Activated naive CD4-positive, alpha-beta T cell treated with anti-CD3 and anti-CD28 coated beads, Interleukin-2, amount 10 ng/mL, durations not matched to agents 7 days and 5 days (primary cell): Measurements from ENCODE around the gene RASIP1.
A peak's percentile ranks its signal among the peaks of the same experiment; 100 is the strongest.
"Not testable (repeated sequence)": the region's sequence is repeated elsewhere in the genome, so short reads cannot be mapped to it uniquely, and the experiment has no call there.

Experiments used
- CTCF ChIA-PET: fragments of 350-600 bp; sonication (Branson Sonifier 250); formaldehyde crosslinking; loops from one replicate; lab custom pipeline; 2021; ENCODE audit warnings: antibody characterized with exemption; lab: Charles Lee
- DNase-seq: peaks from one replicate; pipeline ENCODE4 v3.0.0-alpha.2; 2020
- H3K27ac Mint-ChIP-seq: one replicate; pipeline ENCODE4 v1.8.0; 2021; ENCODE audit warnings: mild to moderate bottlenecking, moderate library complexity, mixed read lengths
- H3K27me3 Mint-ChIP-seq: one replicate; pipeline ENCODE4 v1.8.0; 2021; ENCODE audit warnings: mild to moderate bottlenecking, mixed read lengths
- H3K36me3 Mint-ChIP-seq: one replicate; pipeline ENCODE4 v1.8.0; 2021; ENCODE audit warnings: mixed read lengths
- H3K4me1 Mint-ChIP-seq: one replicate; pipeline ENCODE4 v1.8.0; 2021; ENCODE audit warnings: mixed read lengths
- H3K4me3 Mint-ChIP-seq: one replicate; pipeline ENCODE4 v1.8.0; 2021; ENCODE audit warnings: mild to moderate bottlenecking, moderate library complexity, mixed read lengths
- H3K9me3 Mint-ChIP-seq: one replicate; pipeline ENCODE4 v1.8.0; 2021; ENCODE audit warnings: mixed read lengths

Gene RASIP1

DNA sequence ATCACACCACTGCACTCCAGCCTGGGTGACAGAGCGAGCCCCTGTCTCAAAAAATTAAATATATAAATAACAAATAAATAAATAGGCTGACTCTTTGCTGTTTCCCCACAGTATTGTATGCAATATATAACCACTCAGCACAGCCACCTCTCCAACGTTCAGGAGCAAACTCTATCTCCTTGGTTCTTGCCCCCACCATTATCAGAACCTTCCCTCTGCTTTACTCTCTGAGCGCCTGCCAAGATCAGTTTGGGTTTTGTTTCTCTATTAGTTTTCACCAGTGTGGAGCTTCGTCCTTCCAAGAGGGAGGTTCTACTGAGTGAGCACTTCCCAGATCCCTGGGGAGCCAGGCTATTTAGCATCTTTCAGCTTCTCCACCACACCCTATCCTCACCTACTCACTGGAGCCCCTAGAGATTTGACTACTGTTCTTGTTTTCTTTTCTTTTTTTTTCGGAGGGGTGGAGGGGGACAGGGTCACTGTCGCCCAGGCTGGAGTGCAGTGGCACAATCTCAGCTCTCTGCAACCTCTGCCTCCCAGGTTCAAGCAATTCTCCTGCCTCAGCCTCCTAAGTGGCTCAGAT lies 27.9 kb upstream of the RASIP1 start:
- H3K27ac Mint-ChIP-seq, H3K4me3 Mint-ChIP-seq, DNase-seq, H3K4me1 Mint-ChIP-seq, H3K9me3 Mint-ChIP-seq, H3K36me3 Mint-ChIP-seq, CTCF ChIA-PET: not testable (repeated sequence)
- peaks cover 53% of the 10 kb centered on the region for H3K27me3 Mint-ChIP-seq

DNA sequence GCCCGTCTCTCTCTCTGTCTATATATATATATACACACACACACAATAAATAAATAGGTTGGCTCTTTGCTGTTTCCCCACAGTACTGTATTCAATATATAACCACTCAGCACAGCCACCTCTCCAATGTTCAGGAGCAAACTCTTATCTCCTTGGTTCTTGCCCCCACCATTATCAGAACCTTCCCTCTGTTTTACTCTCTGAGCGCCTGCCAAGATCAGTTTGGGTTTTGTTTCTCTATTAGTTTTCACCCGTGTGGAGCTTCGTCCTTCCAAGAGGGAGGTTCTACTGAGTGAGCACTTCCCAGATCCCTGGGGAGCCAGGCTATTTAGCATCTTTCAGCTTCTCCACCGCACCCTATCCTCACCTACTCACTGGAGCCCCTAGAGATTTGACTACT lies 25.4 kb upstream of the RASIP1 start:
- H3K4me1 Mint-ChIP-seq, DNase-seq, H3K36me3 Mint-ChIP-seq, H3K9me3 Mint-ChIP-seq, H3K4me3 Mint-ChIP-seq, CTCF ChIA-PET, H3K27ac Mint-ChIP-seq: not testable (repeated sequence)
- H3K27me3 Mint-ChIP-seq = peaks cover 69% of the 10 kb centered on the region

DNA sequence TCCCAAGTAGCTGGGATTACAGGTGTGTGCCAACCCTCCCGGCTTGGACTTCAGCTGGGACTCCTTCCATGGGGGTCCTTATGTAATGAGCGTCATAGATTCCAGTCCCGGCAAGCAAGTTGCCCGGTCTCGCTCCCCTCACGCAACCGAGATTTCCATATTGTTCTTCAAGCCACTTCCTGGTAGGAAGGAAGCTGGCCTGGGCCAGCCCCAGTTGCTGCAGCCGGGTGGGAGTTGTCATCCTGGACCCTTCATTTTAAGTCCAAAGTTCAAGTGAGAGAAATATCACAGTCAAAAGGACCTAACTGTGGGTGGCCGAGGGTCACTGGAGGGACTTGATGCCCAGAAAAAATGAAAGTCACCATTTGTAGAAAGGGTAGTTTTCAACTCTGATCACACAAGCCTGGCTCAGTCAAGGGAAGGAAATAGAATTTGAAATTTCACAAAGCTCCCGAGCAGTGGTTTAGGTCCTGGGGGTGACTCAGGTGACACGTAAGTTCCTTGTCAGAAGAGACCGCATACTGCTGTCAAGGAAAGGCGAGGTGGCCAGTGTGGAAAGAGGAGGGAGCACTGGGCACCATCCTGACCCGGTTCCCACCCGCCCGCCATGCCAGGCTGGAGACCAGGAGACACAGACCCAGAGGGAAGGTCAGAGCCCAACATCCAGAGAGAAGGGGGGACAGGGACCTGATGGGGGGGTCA lies 20.2 kb upstream of the RASIP1 start:
- CTCF ChIA-PET = no interaction called here
- DNase-seq = no peak
- Mint-ChIP-seq H3K27me3 (peaks cover 48% of the 10 kb centered on the region), H3K27ac (peak overlapping the region; percentile 65), H3K36me3 (no peaks in the 10 kb centered on the region), H3K4me3 (no peak overlapping the region), H3K9me3 (no peaks in the 10 kb centered on the region), H3K4me1 (peaks cover 10% of the 10 kb centered on the region)

DNA sequence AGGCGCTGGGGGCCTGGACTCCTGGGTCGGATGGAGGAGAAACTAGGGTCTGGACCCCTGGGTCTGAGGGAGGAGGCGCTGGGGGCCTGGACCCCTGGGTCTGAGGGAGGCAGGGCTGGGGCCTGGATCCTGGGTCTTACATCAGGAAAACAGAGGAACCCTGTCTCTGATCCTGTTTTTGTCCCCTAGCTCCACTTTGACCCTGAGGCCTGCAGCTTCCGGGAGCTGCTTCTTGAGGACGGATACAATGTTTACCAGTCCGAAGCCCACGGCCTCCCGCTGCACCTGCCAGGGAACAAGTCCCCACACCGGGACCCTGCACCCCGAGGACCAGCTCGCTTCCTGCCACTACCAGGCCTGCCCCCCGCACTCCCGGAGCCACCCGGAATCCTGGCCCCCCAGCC lies 17.3 kb upstream of the RASIP1 start:
- Mint-ChIP-seq H3K27me3 (peaks cover 68% of the 10 kb centered on the region), H3K36me3 (no peaks in the 10 kb centered on the region), H3K9me3 (no peaks in the 10 kb centered on the region), H3K4me1 (peaks cover 23% of the 10 kb centered on the region), H3K27ac (no peak overlapping the region), H3K4me3 (no peak overlapping the region)
- CTCF ChIA-PET = no interaction called here
- no peak for DNase-seq

DNA sequence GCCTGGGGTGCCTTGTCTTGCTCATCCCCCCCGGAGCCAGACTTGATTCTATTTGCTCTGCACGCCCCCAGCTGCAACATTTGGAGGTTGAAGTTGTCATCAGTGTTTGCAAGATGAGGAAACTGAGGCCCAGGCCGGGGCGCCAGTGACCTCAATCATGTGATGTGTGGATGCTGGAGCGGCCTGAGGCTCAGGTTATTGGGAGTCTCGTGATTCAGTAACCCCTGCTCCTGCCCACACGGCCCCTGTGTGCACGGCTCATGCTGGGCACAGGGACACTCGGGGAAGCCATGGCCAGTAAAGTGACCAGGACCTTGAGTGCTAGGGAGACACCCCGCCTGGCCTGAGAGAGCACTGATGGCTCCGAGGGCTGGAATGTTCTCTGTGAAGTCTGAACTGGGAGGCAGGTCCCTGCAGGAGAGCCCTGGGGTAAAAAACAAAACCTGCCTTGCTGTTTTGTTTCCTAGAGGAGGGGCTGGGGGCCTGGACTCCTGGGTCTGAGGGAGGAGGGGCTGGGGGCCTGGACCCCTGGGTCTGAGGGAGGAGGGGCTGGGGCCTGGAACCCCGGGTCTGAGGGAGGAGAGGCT lies 16.8 kb upstream of the RASIP1 start:
- Mint-ChIP-seq H3K4me3 (no peak overlapping the region), H3K36me3 (no peaks in the 10 kb centered on the region), H3K27ac (no peak overlapping the region), H3K9me3 (no peaks in the 10 kb centered on the region), H3K4me1 (peaks cover 24% of the 10 kb centered on the region), H3K27me3 (peaks cover 68% of the 10 kb centered on the region)
- DNase-seq = no peak
- CTCF ChIA-PET = no interaction called here

DNA sequence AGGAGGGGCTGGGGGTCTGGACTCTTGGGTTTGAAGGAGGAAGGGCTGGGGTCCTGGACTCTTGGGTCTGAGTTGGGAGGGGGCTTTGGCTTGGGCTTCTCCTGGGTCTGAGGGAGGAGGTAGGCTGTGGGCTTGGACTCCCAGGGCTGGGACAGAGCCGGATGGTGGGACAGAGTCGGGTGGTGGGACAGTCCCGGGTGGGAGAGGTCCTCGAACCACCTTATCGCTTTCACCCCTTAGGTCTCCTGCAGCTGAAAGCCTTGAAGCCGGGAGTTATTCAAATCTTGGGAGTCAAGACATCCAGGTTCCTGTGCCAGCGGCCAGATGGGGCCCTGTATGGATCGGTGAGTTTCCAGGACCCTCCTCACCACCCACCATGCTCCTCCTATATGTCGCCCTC lies 16.3 kb upstream of the RASIP1 start:
- Mint-ChIP-seq H3K27ac (no peak overlapping the region), H3K9me3 (no peaks in the 10 kb centered on the region), H3K27me3 (peaks cover 68% of the 10 kb centered on the region), H3K4me3 (no peak overlapping the region), H3K36me3 (no peaks in the 10 kb centered on the region), H3K4me1 (peaks cover 29% of the 10 kb centered on the region)
- no peak for DNase-seq
- CTCF ChIA-PET = no interaction called here

DNA sequence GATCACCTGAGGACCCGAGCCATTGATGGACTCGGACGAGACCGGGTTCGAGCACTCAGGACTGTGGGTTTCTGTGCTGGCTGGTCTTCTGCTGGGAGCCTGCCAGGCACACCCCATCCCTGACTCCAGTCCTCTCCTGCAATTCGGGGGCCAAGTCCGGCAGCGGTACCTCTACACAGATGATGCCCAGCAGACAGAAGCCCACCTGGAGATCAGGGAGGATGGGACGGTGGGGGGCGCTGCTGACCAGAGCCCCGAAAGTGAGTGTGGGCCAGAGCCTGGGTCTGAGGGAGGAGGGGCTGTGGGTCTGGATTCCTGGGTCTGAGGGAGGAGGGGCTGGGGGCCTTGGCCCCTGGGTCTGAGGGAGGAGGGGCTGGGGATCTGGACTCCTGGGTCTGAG lies 15.8 kb upstream of the RASIP1 start:
- H3K9me3 Mint-ChIP-seq = no peaks in the 10 kb centered on the region
- no peak overlapping the region for H3K27ac Mint-ChIP-seq
- peaks cover 68% of the 10 kb centered on the region for H3K27me3 Mint-ChIP-seq
- no peaks in the 10 kb centered on the region for H3K36me3 Mint-ChIP-seq
- H3K4me1 Mint-ChIP-seq = peaks cover 30% of the 10 kb centered on the region
- no peak for DNase-seq
- CTCF ChIA-PET = no interaction called here
- no peak overlapping the region for H3K4me3 Mint-ChIP-seq

DNA sequence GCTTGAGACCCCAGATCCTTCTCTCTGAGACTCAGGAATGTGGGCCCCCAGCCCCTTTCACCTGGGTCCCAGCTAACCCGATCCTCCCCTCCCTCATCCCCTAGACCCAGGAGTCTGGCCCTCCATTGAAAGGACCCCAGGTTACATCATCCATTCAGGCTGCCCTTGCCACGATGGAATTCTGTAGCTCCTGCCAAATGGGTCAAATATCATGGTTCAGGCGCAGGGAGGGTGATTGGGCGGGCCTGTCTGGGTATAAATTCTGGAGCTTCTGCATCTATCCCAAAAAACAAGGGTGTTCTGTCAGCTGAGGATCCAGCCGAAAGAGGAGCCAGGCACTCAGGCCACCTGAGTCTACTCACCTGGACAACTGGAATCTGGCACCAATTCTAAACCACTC lies 15.4 kb upstream of the RASIP1 start:
- H3K27ac Mint-ChIP-seq = no peak overlapping the region
- H3K9me3 Mint-ChIP-seq = no peaks in the 10 kb centered on the region
- no peak for DNase-seq
- H3K4me1 Mint-ChIP-seq = peaks cover 33% of the 10 kb centered on the region
- no peak overlapping the region for H3K4me3 Mint-ChIP-seq
- CTCF ChIA-PET = no interaction called here
- peaks cover 68% of the 10 kb centered on the region for H3K27me3 Mint-ChIP-seq
- no peaks in the 10 kb centered on the region for H3K36me3 Mint-ChIP-seq

DNA sequence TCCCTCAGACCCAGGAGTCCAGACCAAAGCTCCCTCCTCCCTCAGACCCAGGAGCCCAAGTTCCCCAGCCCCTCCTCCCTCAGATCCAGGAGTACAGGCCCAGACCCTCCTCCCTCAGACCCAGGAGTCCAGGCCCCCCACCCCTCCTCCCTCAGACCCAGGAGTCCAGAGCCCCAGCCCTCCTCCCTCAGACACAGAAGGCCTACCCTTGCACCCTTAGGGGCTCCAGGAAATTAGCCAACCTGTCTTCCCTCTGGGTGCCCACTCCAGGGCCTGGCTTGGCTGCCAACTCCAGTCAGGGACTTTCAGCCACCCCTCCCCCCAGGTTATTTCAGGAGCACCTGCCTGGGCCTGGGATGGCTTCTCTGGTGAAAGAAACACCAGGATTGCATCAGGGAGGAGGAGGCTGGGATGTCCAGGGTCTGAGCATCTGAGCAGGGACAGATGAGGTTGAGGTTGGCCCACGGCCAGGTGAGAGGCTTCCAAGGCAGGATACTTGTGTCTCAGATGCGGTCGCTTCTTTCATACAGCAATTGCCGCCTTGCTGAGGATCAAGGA lies 14.8 kb upstream of the RASIP1 start, which contains the start of gene FGF21:
Gene FGF21 (plus strand): TSS at position 441 of the 558 bp plus-strand sequence. CDS start 713 bp downstream, outside the sequence.
- no peak within 1 kb of the TSS for H3K4me3 Mint-ChIP-seq
- CTCF ChIA-PET = no interaction called here
- no peaks in the 10 kb centered on the region for H3K36me3 Mint-ChIP-seq
- no peaks in the 10 kb centered on the region for H3K9me3 Mint-ChIP-seq
- no peak for DNase-seq
- peaks cover 69% of the 10 kb centered on the region for H3K27me3 Mint-ChIP-seq
- H3K27ac Mint-ChIP-seq = no peak within 1 kb of the TSS
- H3K4me1 Mint-ChIP-seq = peaks cover 27% of the 10 kb centered on the region

DNA sequence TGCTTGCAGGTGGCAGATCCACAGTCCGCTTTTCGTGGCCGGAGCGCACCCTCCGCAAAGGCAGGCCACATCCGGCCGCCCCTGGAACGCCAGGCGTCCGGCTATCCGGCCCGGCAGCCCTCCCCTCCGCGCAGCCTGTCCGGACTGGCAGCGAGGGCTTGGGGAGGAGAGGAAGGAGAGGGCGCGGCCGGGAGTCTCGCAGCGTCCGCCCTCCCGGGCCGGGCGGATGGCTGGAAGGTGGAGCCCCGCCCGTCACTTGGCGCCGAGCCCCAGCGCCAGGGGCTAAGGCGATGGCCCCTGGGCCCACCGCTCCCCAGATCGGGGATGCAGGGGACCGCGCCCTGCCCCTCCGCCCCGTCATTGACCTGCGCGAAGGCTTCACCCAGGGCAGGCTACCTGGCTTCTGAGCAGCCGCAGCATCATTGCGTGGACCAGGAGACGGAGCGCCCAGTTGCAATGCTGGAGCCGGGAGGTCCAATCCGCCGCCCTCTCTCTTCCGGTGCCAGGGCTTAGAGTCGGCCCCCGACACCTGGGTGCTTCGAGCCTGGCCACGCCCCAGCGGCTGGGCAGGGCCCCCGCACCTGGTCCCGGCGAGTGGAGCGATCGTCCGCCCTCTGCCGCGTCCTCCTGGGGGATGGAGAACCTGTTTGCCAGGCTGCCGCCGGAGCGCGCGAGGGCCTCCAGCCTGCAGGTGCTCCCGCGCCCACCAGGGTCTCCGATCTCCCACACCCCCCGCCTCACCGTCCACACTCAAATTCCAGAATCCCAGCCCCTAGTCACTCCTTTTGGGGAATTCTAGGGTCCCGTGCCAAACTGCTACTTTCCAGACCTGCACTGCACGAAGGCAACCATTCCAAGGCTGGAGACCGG lies 12.3 kb upstream of the RASIP1 start, which contains the start of gene FUT1:
Gene FUT1 (minus strand): TSS at position 146 of the 870 bp plus-strand sequence. CDS start 1,360 bp downstream, outside the sequence.
- Mint-ChIP-seq H3K36me3 (no peaks in the 10 kb centered on the region), H3K4me3 (peak within 1 kb of the TSS; percentile 67), H3K9me3 (no peaks in the 10 kb centered on the region), H3K27me3 (peaks cover 83% of the 10 kb centered on the region), H3K27ac (peak within 1 kb of the TSS; percentile 65), H3K4me1 (peaks cover 24% of the 10 kb centered on the region)
- peak; percentile 55 for DNase-seq
- CTCF ChIA-PET = interaction anchor here (0.7 to 1.1 kb wide), 3 partner anchors 14 to 35 kb away, joined by 3 to 4 read pairs (median 3); no protein-coding TSS in a partner anchor

DNA sequence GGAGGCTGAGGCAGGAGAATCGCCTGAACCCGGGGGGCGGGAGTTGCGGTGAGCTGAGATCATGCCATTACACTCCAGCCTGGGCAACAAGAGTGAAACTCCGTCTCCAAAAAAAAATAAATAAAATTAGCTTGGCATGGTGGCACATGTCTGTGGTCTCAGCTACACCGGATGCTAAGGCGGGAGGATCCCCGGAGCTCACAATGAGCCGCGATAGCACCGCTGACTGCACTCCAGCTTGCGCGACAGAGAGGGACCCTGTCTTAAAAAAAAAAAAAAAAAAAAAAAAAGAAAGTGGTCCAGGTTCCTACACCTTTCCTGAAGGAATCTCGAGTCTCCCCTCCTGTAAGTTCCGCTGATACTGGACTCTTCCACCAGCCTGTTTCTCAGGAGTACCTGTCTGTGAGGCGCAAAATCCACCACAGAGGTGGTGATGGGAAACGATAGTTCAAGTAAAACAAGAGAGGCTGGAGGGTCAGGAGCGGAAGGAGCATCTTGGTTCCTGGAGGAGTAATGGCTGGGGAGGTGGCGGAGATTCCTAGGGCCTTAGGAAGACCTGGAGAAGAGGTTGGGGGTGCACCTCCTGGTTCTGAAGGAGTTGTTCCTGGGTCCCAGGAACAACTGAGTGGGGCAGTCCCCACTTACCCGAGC lies 11.6 kb upstream of the RASIP1 start:
- peaks cover 27% of the 10 kb centered on the region for H3K4me1 Mint-ChIP-seq
- H3K9me3 Mint-ChIP-seq = no peaks in the 10 kb centered on the region

DNA sequence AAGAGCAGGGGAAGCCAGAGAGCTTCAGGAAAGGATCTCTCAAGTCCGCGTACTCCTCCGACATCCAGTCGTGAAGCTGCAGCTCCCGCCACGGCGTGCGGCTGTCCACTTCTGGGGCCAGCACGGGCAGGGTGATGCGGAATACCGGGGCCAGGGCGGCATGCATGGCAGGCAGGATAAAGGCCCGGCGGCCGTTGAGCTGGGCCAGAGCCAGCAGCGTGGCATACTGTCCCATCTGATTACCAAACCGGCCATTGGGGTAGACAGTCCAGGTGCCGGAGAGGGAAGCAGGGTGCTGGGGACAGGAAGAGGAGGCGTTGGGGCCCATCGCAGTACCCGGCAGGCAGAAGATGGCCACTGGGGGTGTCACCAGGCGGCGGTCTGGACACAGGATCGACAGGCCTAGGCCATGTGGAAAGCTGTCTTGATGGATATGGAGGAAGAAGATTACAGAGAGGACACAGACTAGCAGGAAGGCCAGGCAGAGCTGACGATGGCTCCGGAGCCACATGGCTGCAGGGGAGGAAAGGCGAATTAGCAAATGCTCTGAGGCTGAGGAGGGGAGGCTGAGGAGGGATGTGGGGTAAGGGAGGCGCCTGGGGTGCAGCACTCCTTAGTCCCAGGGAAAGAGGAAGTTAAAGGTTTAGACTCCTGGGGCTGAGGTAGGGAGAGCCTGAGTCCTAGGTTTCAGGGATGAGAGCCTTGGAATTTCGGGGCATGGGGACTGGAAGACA lies 10.5 kb upstream of the RASIP1 start:
- H3K4me1 Mint-ChIP-seq = peaks cover 35% of the 10 kb centered on the region
- H3K4me3 Mint-ChIP-seq = peak overlapping the region; percentile 49
- H3K27ac Mint-ChIP-seq = no peak overlapping the region
- no peaks in the 10 kb centered on the region for H3K9me3 Mint-ChIP-seq
- CTCF ChIA-PET = interaction anchor here (0.7 kb wide), 1 partner anchor 9 kb away, joined by 3 read pairs; no protein-coding TSS in a partner anchor
- DNase-seq = no peak
- H3K27me3 Mint-ChIP-seq = peaks cover 93% of the 10 kb centered on the region
- no peaks in the 10 kb centered on the region for H3K36me3 Mint-ChIP-seq

More for the DNA sequence above, 11.6 kb upstream of the RASIP1 start:
- no peaks in the 10 kb centered on the region for H3K36me3 Mint-ChIP-seq
- peak overlapping the region; percentile 65 for H3K27ac Mint-ChIP-seq
- peak overlapping the region; percentile 67 for H3K4me3 Mint-ChIP-seq
- H3K27me3 Mint-ChIP-seq = peaks cover 91% of the 10 kb centered on the region
- DNase-seq = peak; percentile 48
- CTCF ChIA-PET = interaction anchor here (0.7 to 1.1 kb wide), 3 partner anchors 13 to 36 kb away, joined by 3 to 4 read pairs (median 3); no protein-coding TSS in a partner anchor

DNA sequence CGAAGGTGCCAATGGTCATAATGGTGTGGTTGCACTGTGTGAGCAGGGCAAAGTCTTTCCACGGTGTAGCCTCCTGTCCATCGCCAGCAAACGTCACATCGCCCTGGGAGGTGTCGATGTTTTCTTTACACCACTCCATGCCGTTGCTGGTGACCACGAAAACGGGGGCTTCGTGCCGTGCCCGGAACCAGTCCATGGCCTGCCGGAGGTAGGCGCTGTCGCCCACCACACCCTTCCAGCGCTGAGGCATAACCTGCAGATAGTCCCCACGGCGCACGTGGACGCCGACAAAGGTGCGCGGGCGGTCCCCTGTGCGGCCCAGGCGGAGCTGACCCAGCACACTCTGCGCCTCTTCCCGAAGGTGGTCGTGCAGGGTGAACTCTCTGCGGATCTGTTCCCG lies 9.9 kb upstream of the RASIP1 start:
- Mint-ChIP-seq H3K4me3 (no peak overlapping the region), H3K36me3 (no peaks in the 10 kb centered on the region), H3K27ac (no peak overlapping the region), H3K27me3 (peaks cover 93% of the 10 kb centered on the region), H3K4me1 (peaks cover 38% of the 10 kb centered on the region), H3K9me3 (no peaks in the 10 kb centered on the region)
- no peak for DNase-seq
- CTCF ChIA-PET = interaction anchor here (0.7 kb wide), 1 partner anchor 9 kb away, joined by 3 read pairs; no protein-coding TSS in a partner anchor
